Measurements from ENCODE around the gene HIVEP3.

- TF ChIP-seq, protein P1, sequence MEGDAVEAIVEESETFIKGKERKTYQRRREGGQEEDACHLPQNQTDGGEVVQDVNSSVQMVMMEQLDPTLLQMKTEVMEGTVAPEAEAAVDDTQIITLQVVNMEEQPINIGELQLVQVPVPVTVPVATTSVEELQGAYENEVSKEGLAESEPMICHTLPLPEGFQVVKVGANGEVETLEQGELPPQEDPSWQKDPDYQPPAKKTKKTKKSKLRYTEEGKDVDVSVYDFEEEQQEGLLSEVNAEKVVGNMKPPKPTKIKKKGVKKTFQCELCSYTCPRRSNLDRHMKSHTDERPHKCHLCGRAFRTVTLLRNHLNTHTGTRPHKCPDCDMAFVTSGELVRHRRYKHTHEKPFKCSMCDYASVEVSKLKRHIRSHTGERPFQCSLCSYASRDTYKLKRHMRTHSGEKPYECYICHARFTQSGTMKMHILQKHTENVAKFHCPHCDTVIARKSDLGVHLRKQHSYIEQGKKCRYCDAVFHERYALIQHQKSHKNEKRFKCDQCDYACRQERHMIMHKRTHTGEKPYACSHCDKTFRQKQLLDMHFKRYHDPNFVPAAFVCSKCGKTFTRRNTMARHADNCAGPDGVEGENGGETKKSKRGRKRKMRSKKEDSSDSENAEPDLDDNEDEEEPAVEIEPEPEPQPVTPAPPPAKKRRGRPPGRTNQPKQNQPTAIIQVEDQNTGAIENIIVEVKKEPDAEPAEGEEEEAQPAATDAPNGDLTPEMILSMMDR (IDR thresholded peaks at IDR 0.05; ENCODE audit: low read length) = no peak
- TF ChIP-seq EZH2phosphoT487 (IDR thresholded peaks at IDR 0.05; ENCODE audit: low read length) = no peak
- no peak for TF ChIP-seq EZH2 (optimal IDR thresholded peaks at IDR 0.05; ENCODE audit: low read depth, low read length)
These were observed 343.9 kb downstream of the HIVEP3 start for GRCh38 chr1:41574842-41575241.
